Neuronal stem cell (in vitro differentiated cells): Measurements from ENCODE around the gene DACT2.

Source experiments
- DNase-seq: peaks from one replicate; pipeline ENCODE4 v3.0.0-alpha.2; 2013; ENCODE audit warnings: low spot score
- H2AFZ ChIP-seq: one replicate; pipeline ENCODE4 v1.6.1; 2013; ENCODE audit warnings: mild to moderate bottlenecking, low read length, inconsistent platforms
- H2AK5ac ChIP-seq: 2 replicates; pipeline ENCODE4 v1.6.1; 2013; ENCODE audit warnings: low read depth, mild to moderate bottlenecking, inconsistent platforms, low read length, moderate library complexity, mixed read lengths
- H2BK120ac ChIP-seq: 2 replicates; pipeline ENCODE4 v1.6.1; 2013; ENCODE audit warnings: low read depth, mild to moderate bottlenecking, inconsistent platforms, low read length, moderate library complexity, mixed read lengths
- H2BK12ac ChIP-seq: one replicate; pipeline ENCODE4 v1.6.1; 2013; ENCODE audit warnings: low read length, inconsistent platforms
- H2BK15ac ChIP-seq: 2 replicates; pipeline ENCODE4 v1.6.1; 2013; ENCODE audit warnings: mild to moderate bottlenecking, low read length, inconsistent platforms, mixed read lengths
- H2BK5ac ChIP-seq: one replicate; pipeline ENCODE4 v1.6.1; 2013; ENCODE audit warnings: inconsistent platforms, mild to moderate bottlenecking, low read length, moderate library complexity
- H3K14ac ChIP-seq: one replicate; pipeline ENCODE4 v1.6.1; 2013; ENCODE audit warnings: low read length, inconsistent platforms
- H3K18ac ChIP-seq: 2 replicates; pipeline ENCODE4 v1.6.1; 2013; ENCODE audit warnings: low read length, inconsistent platforms
- H3K23ac ChIP-seq: 2 replicates; pipeline ENCODE4 v1.6.1; 2013; ENCODE audit warnings: low read depth, mild to moderate bottlenecking, mixed read lengths, low read length, inconsistent platforms; ENCODE audit not compliant: poor library complexity
- H3K27ac ChIP-seq: replicated peaks from 3 replicates; pipeline ENCODE4 v1.5.1; 2013; ENCODE audit warnings: low read length, inconsistent platforms
- H3K27me3 ChIP-seq, 3 experiments: 2 replicates each; pipeline ENCODE4 v1.6.1; 2013; ENCODE audit warnings: low read length in 3 of 3, mild to moderate bottlenecking in 2 of 3, inconsistent platforms in 1 of 3, low read depth in 1 of 3, mixed read lengths in 1 of 3, moderate library complexity in 1 of 3; ENCODE audit not compliant: control insufficient read depth in 3 of 3, insufficient read depth in 3 of 3
- H3K36me3 ChIP-seq, 2 donors: replicated peaks in 1 of 2; 2 replicates each; pipeline ENCODE4 v1.6.1; 2013; ENCODE audit warnings: low read length in 2 of 2; ENCODE audit not compliant: control insufficient read depth in 2 of 2, insufficient read depth in 2 of 2
- H3K4ac ChIP-seq: 2 replicates; pipeline ENCODE4 v1.6.1; 2013; ENCODE audit warnings: inconsistent platforms, mild to moderate bottlenecking, low read length, moderate library complexity
- H3K4me1 ChIP-seq, 2 donors: 1 replicate in 1 of 2; 2 replicates in 1 of 2; pipeline ENCODE4 v1.6.1; 2013; ENCODE audit warnings: low read length in 2 of 2, low read depth in 1 of 2; ENCODE audit not compliant: control insufficient read depth in 2 of 2, insufficient read depth in 1 of 2
- H3K4me2 ChIP-seq: one replicate; pipeline ENCODE4 v1.6.1; 2013; ENCODE audit warnings: mild to moderate bottlenecking, low read length, inconsistent platforms; ENCODE audit not compliant: insufficient read depth, poor library complexity, severe bottlenecking
- H3K4me3 ChIP-seq, 2 donors: 2 replicates each; pipeline ENCODE4 v1.5.1; 2013; ENCODE audit warnings: low read length in 2 of 2, mild to moderate bottlenecking in 2 of 2, inconsistent platforms in 1 of 2, moderate library complexity in 1 of 2
- H3K79me1 ChIP-seq: one replicate; pipeline ENCODE4 v1.6.1; 2013; ENCODE audit warnings: low read depth, mild to moderate bottlenecking, inconsistent platforms, low read length, moderate library complexity
- H3K9ac ChIP-seq: one replicate; pipeline ENCODE4 v1.6.1; 2013; ENCODE audit warnings: mild to moderate bottlenecking, low read depth, low read length, inconsistent platforms; ENCODE audit not compliant: poor library complexity
- H3K9me3 ChIP-seq, 2 donors: replicated peaks in 1 of 2; 2 replicates each; pipeline versions ENCODE3 to v1.6.1; 2013; ENCODE audit warnings: low read length in 2 of 2, mild to moderate bottlenecking in 2 of 2, inconsistent platforms in 1 of 2, low read depth in 1 of 2, mixed read lengths in 1 of 2, moderate library complexity in 1 of 2; ENCODE audit not compliant: control insufficient read depth in 2 of 2, insufficient read depth in 1 of 2
- H4K8ac ChIP-seq: one replicate; pipeline ENCODE4 v1.6.1; 2013; ENCODE audit warnings: low read depth, mild to moderate bottlenecking, inconsistent platforms, low read length, moderate library complexity
- H4K91ac ChIP-seq: one replicate; pipeline ENCODE4 v1.6.1; 2013; ENCODE audit warnings: low read length, low read depth, mild to moderate bottlenecking, inconsistent platforms; ENCODE audit not compliant: poor library complexity
- WGBS, 2 donors: extraction: QIAGEN DNeasy Blood & Tissue Kit; methylation state at CpG; one replicate each; pipeline ENCODE4 v1.1.7; 2013; ENCODE audit warnings: missing lambda C conversion rate in 2 of 2, mixed read lengths in 1 of 2; ENCODE audit not compliant: insufficient read length in 2 of 2, insufficient replicate concordance in 1 of 2; ENCODE audit errors: extremely low coverage in 2 of 2; 5-methylcytosine and 5-hydroxymethylcytosine counted together

DACT2 gene

GRCh38 chr6:168303982-168304751 is 15.4 kb downstream of the DACT2 start:
- no peak overlapping the region for H3K4ac ChIP-seq
- no peak overlapping the region for H3K14ac ChIP-seq
- H2BK12ac ChIP-seq = no peak overlapping the region
- H4K91ac ChIP-seq = no peak overlapping the region
- no peak overlapping the region for H3K18ac ChIP-seq
- no peaks in the 10 kb centered on the region for H3K36me3 ChIP-seq
- no peak overlapping the region for H3K4me2 ChIP-seq
- H2AK5ac ChIP-seq = peak overlapping the region; percentile 37
- H3K27me3 ChIP-seq = no peaks in the 10 kb centered on the region
- H3K79me1 ChIP-seq = no peaks in the 10 kb centered on the region
- no peak for DNase-seq
- H2BK5ac ChIP-seq = no peak overlapping the region
- H2BK15ac ChIP-seq = peak overlapping the region; percentile 59
- H3K23ac ChIP-seq = peak overlapping the region; percentile 35
- no peak overlapping the region for H4K8ac ChIP-seq
- H2AFZ ChIP-seq = no peak overlapping the region
- H2BK120ac ChIP-seq = no peak overlapping the region
- no peaks in the 10 kb centered on the region for H3K9me3 ChIP-seq
- peaks cover 16 to 24% of the 10 kb centered on the region in 2 donors for H3K4me1 ChIP-seq
- no peak overlapping the region for H3K9ac ChIP-seq
- no peak overlapping the region for H3K4me3 ChIP-seq
- H3K27ac ChIP-seq = no peak overlapping the region
- WGBS, 2 donors = no CpG with 5 or more reads among the region's 16 CpGs

- H2AFZ ChIP-seq = no peak overlapping the region
Observed at GRCh38 chr6:168302534-168302933, 17.0 kb downstream of the DACT2 start.

GRCh38 chr6:168301648-168302398 is 17.8 kb downstream of the DACT2 start:
- H3K23ac ChIP-seq = no peak overlapping the region
- no peaks in the 10 kb centered on the region for H3K27me3 ChIP-seq
- WGBS, 2 donors = no CpG with 5 or more reads among the region's 16 CpGs

More at GRCh38 chr6:168302534-168302933, 17.0 kb downstream of the DACT2 start:
- no peaks in the 10 kb centered on the region for H3K27me3 ChIP-seq
- H3K9me3 ChIP-seq = no peaks in the 10 kb centered on the region
- H3K18ac ChIP-seq = no peak overlapping the region
- H2BK12ac ChIP-seq = no peak overlapping the region
- H3K4me2 ChIP-seq = no peak overlapping the region
- H3K4ac ChIP-seq = no peak overlapping the region
- H3K14ac ChIP-seq = no peak overlapping the region
- no peak overlapping the region for H2BK15ac ChIP-seq
- no peak overlapping the region for H3K27ac ChIP-seq
- H2AK5ac ChIP-seq = no peak overlapping the region
- no peaks in the 10 kb centered on the region for H3K36me3 ChIP-seq
- H2BK120ac ChIP-seq = no peak overlapping the region
- no peak for DNase-seq
- H3K4me3 ChIP-seq = no peak overlapping the region
- no CpG with 5 or more reads among the region's 5 CpGs for WGBS, 2 donors
- H3K4me1 ChIP-seq = peaks cover 16 to 24% of the 10 kb centered on the region in 2 donors
- H4K91ac ChIP-seq = no peak overlapping the region
- H4K8ac ChIP-seq = no peak overlapping the region
- no peak overlapping the region for H3K23ac ChIP-seq
- no peak overlapping the region for H3K9ac ChIP-seq
- no peaks in the 10 kb centered on the region for H3K79me1 ChIP-seq
- H2BK5ac ChIP-seq = no peak overlapping the region

GRCh38 chr6:168300975-168301647 is 18.5 kb downstream of the DACT2 start:
- Histone ChIP-seq H3K14ac (no peak overlapping the region), H3K36me3 (no peaks in the 10 kb centered on the region), H4K91ac (no peak overlapping the region), H2BK15ac (no peak overlapping the region), H3K9ac (no peak overlapping the region), H2BK12ac (no peak overlapping the region), H3K79me1 (no peaks in the 10 kb centered on the region), H2AFZ (peak overlapping the region; percentile 65), H3K27me3 (no peaks in the 10 kb centered on the region), H3K4me3 (no peak overlapping the region), H3K4me1 (peaks cover 16 to 24% of the 10 kb centered on the region in 2 donors), H3K4ac (no peak overlapping the region), H3K4me2 (no peak overlapping the region), H3K18ac (no peak overlapping the region), H3K9me3 (no peaks in the 10 kb centered on the region), H2AK5ac (no peak overlapping the region), H4K8ac (no peak overlapping the region), H3K27ac (no peak overlapping the region), H2BK5ac (no peak overlapping the region), H3K23ac (no peak overlapping the region), H2BK120ac (no peak overlapping the region)
- WGBS, 2 donors = no CpG with 5 or more reads among the region's 20 CpGs
- DNase-seq = no peak

More at GRCh38 chr6:168301648-168302398, 17.8 kb downstream of the DACT2 start:
- Histone ChIP-seq H2AK5ac (no peak overlapping the region), H2BK5ac (no peak overlapping the region), H2BK12ac (no peak overlapping the region), H3K18ac (no peak overlapping the region), H3K27ac (no peak overlapping the region), H3K9me3 (no peaks in the 10 kb centered on the region), H3K4ac (no peak overlapping the region), H3K36me3 (no peaks in the 10 kb centered on the region), H3K79me1 (no peaks in the 10 kb centered on the region), H4K8ac (no peak overlapping the region), H2BK15ac (no peak overlapping the region), H2BK120ac (no peak overlapping the region), H3K4me1 (peaks cover 16 to 24% of the 10 kb centered on the region in 2 donors), H4K91ac (no peak overlapping the region), H3K4me3 (no peak overlapping the region), H3K4me2 (no peak overlapping the region), H2AFZ (peak overlapping the region; percentile 65), H3K14ac (no peak overlapping the region), H3K9ac (no peak overlapping the region)
- DNase-seq = no peak
